Left ventricle myocardium inferior (tissue), 1 donor: Measurements from ENCODE around the gene SLC44A3. TPM values are rescaled to one million over a fixed set of nuclear protein-coding genes. Genes with fewer than 3 reads are reported as not detected.

Experiments
- DNase-seq: peaks from one replicate; pipeline ENCODE4 v3.0.0-alpha.2; 2020
- H3K27ac ChIP-seq: fragments of 200-600 bp; replicated peaks from 2 replicates; pipeline ENCODE4 v1.8.0; 2021
- H3K27me3 ChIP-seq: fragments of 200-600 bp; 2 replicates; pipeline ENCODE4 v1.8.0; 2021; ENCODE audit warnings: low read depth
- H3K36me3 ChIP-seq: fragments of 200-600 bp; 2 replicates; pipeline ENCODE4 v1.8.0; 2021
- H3K4me1 ChIP-seq: fragments of 200-600 bp; 2 replicates; pipeline ENCODE4 v1.8.0; 2021
- H3K4me3 ChIP-seq: fragments of 200-600 bp; 2 replicates; pipeline ENCODE4 v1.8.0; 2021; ENCODE audit warnings: mild to moderate bottlenecking, moderate library complexity
- H3K9me3 ChIP-seq: fragments of 200-600 bp; replicated peaks from 2 replicates; pipeline ENCODE4 v1.8.0; 2021
- CTCF ChIP-seq: fragments of 200-600 bp; IDR thresholded peaks from 2 replicates; pipeline ENCODE4 v1.8.0; 2021; ENCODE audit warnings: antibody characterized with exemption, mild to moderate bottlenecking, borderline replicate concordance
- intact Hi-C: fragments of 100-400 bp; cut with micrococcal nuclease; formaldehyde crosslinking; loops from one replicate; pipeline ENCODE4 v1.11.0; 2022
- long read RNA-seq: library from polyadenylated mRNA; unstranded; transcript quantifications from one replicate; pipeline ENCODE4 v2.0.0, GENCODE V29; 2021
- total RNA-seq: library from RNA; stranded (reverse); fragmentation: NEBNext Ultra II Directional; extraction: Animal tissue kit (Norgen Biotek cat#: 25700); gene quantifications from one replicate; pipeline ENCODE4 v1.2.1, GENCODE V29; 2021
- donor health status: DM: no; HTN: yes; CAD: no; lungs with severe emphysema.

SLC44A3 gene
- total RNA-seq: 5.9 TPM
- long read RNA-seq, partial matches to known transcripts: 1 of 11 reads
- long read RNA-seq, other reads (novel, unspliced or antisense): 6 of 11 reads

GRCh38 chr1:94819945-94820746, at the start of gene SLC44A3:
SLC44A3 (plus strand) TSS chr1:94820357; CDS start chr1:94820452, 95 bp downstream.
- Histone ChIP-seq H3K9me3 (no peaks in the 10 kb centered on the region), H3K4me3 (peak within 1 kb of the TSS; percentile 78), H3K27ac (peak within 1 kb of the TSS; percentile 46), H3K27me3 (peaks cover 15% of the 10 kb centered on the region), H3K4me1 (peaks cover 30% of the 10 kb centered on the region), H3K36me3 (no peaks in the 10 kb centered on the region)
- peak; percentile 45 for DNase-seq
- peak; percentile 54 for TF ChIP-seq CTCF
- intact Hi-C loops: no loop called here

DNA sequence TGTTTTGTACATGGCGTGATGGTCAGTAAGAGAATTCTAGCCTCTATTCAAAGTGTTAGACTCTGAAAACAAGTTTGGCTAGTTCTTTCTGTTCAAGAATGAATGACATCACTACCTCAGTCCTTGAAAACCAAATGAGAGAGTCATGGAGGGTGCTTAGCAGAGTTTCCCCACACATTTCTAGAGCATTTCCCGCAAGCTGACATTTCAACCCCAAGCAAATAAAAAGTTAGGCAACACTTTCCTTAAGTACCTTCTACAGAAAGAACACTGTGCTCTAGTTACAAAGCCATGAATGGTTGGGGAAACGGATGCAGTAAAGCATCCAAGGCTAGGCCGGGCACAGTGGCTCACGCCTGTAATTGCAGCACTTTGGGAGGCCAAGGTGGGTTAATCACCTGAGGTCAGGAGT, 47.9 kb upstream of the SLC44A3 start:
- Histone ChIP-seq H3K4me1 (no peaks in the 10 kb centered on the region), H3K27me3 (no peaks in the 10 kb centered on the region), H3K4me3 (no peak overlapping the region), H3K27ac (no peak overlapping the region), H3K9me3 (peaks cover 8% of the 10 kb centered on the region), H3K36me3 (no peaks in the 10 kb centered on the region)
- DNase-seq: no peak
- TF ChIP-seq CTCF: no peak
- intact Hi-C loops: no loop called here

DNA sequence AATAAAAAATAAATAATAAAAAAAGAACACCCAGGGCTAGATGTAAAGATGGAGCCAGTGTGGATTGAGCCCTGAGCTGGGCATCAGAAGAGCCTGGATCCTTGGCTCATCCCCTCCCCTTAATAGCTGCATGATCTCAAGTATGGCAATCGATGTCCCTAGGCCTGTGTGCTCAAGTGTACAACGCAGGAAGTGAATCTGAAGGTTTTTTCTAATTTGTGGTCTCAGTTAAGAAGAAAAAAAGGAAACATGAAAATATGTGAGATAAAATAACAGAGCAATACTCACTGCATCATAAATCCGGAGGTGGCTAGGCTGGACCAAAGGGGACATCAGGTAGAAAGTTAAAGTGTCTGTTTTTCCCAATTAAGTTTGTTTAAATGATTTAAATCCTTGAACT, 47.3 kb upstream of the SLC44A3 start:
- TF ChIP-seq CTCF: no peak
- Histone ChIP-seq H3K4me3 (no peak overlapping the region), H3K27ac (no peak overlapping the region), H3K36me3 (no peaks in the 10 kb centered on the region), H3K4me1 (no peaks in the 10 kb centered on the region), H3K27me3 (no peaks in the 10 kb centered on the region), H3K9me3 (peaks cover 8% of the 10 kb centered on the region)
- no peak for DNase-seq
- intact Hi-C loops: no loop called here

DNA sequence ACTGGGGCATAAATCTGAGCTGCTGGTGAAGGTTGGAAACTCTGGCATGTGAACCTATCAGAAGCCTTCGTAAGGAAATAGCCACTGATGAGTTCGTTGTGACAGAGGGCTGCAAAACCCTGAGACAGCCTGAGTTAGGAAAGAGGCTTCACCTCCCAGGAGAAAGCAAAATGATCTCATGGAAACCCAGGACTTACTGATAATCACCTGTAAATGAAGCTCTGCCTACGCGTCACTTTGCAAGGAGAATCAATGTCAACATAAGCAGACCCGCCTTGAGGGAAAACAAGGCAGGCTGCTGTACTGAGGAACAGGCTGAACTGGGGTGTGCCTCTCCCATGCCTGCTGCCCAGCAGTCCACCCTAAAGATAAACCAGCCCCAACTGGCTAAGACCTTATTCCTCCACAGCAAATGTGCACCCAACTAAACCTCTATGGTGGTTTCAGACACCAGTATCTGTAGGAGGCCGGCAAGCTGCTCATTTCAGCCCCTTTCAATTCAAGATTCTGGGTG, 46.8 kb upstream of the SLC44A3 start:
- Histone ChIP-seq H3K36me3 (no peaks in the 10 kb centered on the region), H3K4me1 (no peaks in the 10 kb centered on the region), H3K27me3 (no peaks in the 10 kb centered on the region), H3K4me3 (no peak overlapping the region), H3K27ac (no peak overlapping the region), H3K9me3 (peaks cover 8% of the 10 kb centered on the region)
- intact Hi-C loops: no loop called here
- TF ChIP-seq CTCF: no peak
- DNase-seq: no peak

- Histone ChIP-seq H3K27ac (no peak overlapping the region), H3K4me1 (no peaks in the 10 kb centered on the region), H3K36me3 (no peaks in the 10 kb centered on the region), H3K9me3 (peaks cover 8% of the 10 kb centered on the region), H3K27me3 (no peaks in the 10 kb centered on the region), H3K4me3 (no peak overlapping the region)
- DNase-seq: no peak
- TF ChIP-seq CTCF: no peak
- intact Hi-C loops: no loop called here
These were observed 46.2 kb upstream of the SLC44A3 start for GRCh38 chr1:94773931-94774422.
